H7 (cell line): Measurements from ENCODE around the gene MAP4K2. TPM values are rescaled to one million over a fixed set of nuclear protein-coding genes. Genes with fewer than 3 reads are reported as not detected.
A peak's percentile ranks its signal among the peaks of the same experiment; 100 is the strongest.

Experiments
- DNase-seq: peaks from one replicate; pipeline ENCODE4 v3.0.0; 2012
- H3K27me3 ChIP-seq: 2 replicates; pipeline ENCODE4 v1.6.0; 2011; ENCODE audit warnings: mild to moderate bottlenecking, low read length; ENCODE audit not compliant: control insufficient read depth, insufficient read depth
- H3K36me3 ChIP-seq: replicated peaks from 2 replicates; pipeline ENCODE4 v1.5.1; 2011; ENCODE audit warnings: low read length; ENCODE audit not compliant: control insufficient read depth, insufficient read depth
- H3K4me3 ChIP-seq: 2 replicates; pipeline ENCODE4 v1.5.1; 2011; ENCODE audit warnings: low read depth, mild to moderate bottlenecking, control low read depth, low read length, moderate library complexity; ENCODE audit not compliant: insufficient read depth
- total RNA-seq: library from RNA; depleted of rRNA; stranded (reverse); fragments of >200 nt; shearing (Covaris generic); gene quantifications from 2 replicates; pipeline ENCODE4 v1.2.3, GENCODE V29; 2014

MAP4K2 gene
- total RNA-seq, 1 experiment from 2014 or later = 29.7 TPM

DNA sequence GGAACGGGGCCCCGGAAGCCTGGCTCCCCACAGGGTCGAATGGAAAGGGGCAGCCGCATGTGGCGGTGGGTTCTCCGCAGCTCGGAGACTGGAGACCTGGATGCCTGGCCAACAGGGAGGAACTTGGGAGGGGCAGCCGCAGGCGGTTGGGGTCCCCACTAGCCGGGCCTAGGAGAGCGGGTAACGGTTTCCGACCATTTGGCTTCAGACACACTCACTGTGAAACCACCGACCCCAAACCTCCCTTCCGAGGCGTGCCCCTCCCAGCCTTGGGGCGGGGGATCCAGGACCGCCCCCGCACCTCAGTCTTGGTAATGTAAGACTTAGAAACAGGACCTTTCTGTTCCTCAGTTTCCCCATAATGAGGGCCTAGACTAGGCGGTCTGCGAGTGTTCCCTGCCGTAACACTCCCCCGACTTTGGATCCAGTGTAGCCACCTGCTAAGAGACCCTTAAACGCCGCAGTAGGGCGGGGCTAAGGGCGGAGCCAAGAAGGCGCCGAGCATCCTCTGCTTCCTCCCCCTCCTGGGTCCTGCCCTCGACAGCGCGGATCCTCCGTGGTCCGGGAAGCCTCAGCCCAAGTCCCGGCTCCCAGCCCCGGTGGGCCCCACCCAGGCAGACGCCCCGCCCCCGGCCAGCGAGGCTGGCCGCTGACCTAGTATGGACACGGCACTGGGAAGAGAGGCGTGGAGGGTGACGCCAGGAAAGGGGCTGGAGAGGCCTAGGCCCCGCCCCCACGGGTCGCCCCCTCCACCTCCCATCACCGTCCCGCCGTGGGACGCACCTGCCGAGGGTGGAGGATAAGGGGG lies 57.3 kb downstream of the MAP4K2 start:
- H3K36me3 ChIP-seq = no peaks in the 10 kb centered on the region
- DNase-seq = peak; percentile 98
- peak overlapping the region; percentile 62 for H3K4me3 ChIP-seq
- peaks cover 37% of the 10 kb centered on the region for H3K27me3 ChIP-seq

DNA sequence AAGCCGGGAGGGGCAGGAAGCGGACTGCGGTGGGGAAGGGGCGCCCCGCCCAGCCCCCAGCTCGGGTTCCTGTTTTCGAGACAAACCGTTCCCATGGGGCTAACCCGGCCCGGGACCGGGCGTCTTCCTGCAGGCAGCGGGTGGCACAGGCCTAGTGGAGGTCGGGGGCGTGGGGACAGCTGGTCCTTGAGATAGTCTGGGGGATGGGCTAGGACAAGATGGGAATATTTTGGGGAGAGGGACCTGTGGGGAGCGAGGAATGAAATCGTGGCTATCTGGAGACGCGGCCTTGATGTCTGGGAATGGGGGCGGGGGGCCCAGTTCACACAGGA lies 57.9 kb downstream of the MAP4K2 start:
- Histone ChIP-seq H3K36me3 (no peaks in the 10 kb centered on the region), H3K27me3 (peaks cover 40% of the 10 kb centered on the region), H3K4me3 (peak overlapping the region; percentile 62)
- no peak for DNase-seq

DNA sequence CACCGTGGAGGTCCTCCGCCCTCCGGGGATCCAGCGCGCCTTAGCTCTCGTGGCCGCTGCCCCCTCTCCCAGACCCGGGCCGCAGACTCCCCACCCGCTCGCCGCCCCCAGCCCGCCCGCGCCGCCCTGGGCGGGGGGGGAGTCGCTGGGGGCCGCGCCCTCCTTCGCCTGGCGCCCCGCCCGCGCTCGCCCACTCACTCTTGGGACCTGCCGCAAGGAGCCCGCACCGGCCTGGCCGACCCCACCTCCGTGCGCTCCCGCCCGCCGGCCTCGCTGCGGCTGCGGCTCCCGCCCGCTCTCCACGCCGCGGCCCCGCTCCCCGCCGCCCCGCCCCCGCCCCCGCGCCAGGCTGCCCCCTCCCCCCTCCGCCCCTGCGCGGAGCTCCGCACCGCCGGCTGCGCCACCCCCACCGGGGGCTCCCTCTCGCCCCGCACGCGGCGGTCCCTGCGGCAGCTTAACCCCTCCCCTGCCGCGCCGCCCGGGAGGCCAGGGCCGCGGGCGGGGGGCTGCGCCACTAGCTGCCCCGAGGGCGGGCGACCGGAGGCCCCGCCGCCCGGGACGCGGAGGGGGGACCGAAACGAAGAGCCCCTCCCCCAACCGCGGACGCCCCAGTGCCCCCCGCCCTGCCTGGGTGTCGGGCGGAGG lies 58.3 kb downstream of the MAP4K2 start:
- peaks cover 41% of the 10 kb centered on the region for H3K27me3 ChIP-seq
- H3K4me3 ChIP-seq = peak overlapping the region; percentile 62
- peak; percentile 93 for DNase-seq
- H3K36me3 ChIP-seq = no peaks in the 10 kb centered on the region

DNA sequence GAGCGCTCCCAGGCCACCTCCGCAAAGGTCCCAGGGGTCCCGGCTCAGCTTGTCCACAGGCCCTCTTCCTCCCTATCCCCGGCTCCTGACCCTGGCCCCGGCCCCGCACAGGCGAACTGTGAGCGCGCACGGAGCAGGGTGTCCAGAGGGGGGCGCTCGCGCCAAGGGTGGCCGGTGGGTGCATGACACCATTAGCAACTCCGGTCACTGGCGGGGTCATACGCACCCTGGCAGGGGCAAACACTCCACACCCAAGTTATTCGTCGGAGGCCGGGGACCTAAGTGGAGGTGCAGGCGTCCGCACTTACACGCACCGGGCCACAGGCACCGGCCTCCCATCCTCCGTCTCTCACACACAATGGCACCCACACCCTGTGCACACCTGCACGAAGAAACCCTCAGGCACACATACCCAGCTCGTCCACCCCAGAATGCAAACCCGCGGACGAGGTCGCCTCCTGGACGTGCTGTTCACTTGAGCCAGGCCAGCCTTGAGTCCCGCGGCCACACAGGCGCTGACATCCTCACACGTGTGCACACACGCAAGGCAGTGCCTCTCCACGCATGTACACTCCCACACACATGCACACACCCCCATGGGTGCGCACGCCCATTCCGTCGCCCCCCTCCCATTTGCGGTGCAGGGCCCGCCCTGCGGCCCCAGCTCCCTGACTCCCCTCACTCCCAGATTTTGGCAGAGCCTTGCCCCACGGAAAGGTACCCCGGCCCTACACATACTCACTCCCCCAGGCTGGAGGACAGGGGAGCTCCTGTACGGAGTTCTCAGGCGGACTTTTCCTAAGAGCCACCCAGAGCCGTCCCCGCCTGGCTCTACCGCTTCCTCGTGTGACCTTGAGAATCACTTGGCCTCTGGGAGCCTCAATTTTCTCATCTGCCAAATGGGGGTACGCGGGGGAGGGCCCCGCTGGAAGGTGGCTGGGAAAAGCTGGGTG lies 59.1 kb downstream of the MAP4K2 start, which contains the start of gene RASGRP2:
Gene RASGRP2, minus strand, starts transcription at position 552 of the 953 bp plus-strand sequence. CDS start 1,276 bp downstream, outside the sequence.
- no peaks in the 10 kb centered on the region for H3K36me3 ChIP-seq
- DNase-seq = peak; percentile 92
- peaks cover 41% of the 10 kb centered on the region for H3K27me3 ChIP-seq
- H3K4me3 ChIP-seq = peak within 1 kb of the TSS; percentile 62

DNA sequence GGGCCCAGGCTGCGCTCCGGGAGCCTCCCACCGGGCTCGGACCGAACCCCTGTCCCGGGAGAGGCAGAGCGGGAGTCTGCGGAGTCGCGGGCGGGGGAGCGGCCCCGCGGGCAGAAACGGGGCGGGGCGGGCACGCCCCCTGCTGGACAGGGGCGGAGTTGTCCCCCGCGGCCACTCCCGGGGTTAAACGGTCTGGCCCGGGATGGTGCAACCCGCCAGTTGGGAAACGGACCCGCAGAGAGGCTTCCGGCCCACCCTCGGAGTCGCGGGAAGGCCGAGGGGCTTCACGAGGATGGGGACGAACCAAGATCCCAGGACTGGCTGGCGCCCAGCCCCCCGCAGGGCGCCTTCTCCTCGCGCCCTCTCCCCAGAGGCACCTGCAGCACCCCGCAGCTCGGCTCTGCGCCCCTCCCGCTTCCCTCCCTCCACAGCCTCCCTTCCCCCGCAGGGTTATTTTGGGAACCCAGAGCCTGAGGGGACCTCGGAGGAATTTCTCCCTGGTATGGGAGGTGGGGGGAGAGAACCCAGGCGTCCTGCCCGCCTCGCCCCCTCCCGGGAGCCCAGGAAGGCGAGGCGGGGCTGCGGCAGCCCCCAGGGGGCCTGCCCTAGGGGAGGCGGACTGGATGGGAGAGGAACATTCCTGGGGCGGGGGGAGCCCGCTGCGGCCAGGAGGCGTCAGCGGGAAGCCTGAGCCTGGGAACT lies 60.0 kb downstream of the MAP4K2 start:
- peak; percentile 99 for DNase-seq
- peaks cover 41% of the 10 kb centered on the region for H3K27me3 ChIP-seq

DNA sequence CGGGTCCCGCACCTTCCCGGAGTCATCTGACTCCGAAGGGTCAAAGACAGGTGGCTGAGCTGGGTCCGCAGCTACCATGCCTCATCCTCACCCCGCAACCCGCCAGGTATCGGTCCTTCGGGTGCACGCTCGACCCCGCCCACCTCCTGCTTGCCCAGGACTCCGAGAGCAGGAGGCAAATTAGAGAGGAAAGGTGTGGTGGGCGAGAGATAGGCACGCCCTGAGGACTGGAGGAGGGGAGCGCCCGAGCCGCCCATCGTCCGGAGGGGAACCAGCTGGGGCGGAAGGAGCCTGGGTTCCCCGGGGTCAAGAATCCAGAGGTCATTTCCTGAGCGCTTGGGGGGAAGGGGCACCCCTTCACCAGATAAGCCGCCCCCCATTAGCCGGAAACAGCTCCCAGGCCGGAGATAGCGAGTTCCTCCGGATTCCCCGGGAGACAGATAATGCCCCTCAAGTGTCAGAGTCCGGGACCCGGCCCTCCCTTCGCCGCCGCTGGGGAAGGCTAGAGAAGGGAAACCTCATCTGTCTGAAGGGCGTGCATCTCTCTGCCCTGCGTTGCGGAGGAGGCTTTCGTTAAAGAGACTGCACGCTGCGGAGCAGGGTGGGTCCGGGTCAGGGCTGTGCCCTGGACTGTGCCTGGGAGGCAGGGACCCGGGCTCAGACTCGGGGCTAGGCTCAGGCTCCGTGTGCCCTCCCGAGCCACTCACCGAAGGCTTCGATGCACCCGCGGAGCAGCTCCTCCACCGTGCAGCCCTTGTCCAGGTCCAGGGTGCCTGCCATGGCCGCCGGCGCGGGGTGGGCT lies 60.7 kb downstream of the MAP4K2 start:
- Histone ChIP-seq H3K4me3 (peak overlapping the region; percentile 62), H3K36me3 (no peaks in the 10 kb centered on the region), H3K27me3 (peaks cover 41% of the 10 kb centered on the region)
- DNase-seq = peak; percentile 87

More for the DNA sequence above, 60.0 kb downstream of the MAP4K2 start:
- H3K36me3 ChIP-seq = no peaks in the 10 kb centered on the region
- peak overlapping the region; percentile 62 for H3K4me3 ChIP-seq

DNA sequence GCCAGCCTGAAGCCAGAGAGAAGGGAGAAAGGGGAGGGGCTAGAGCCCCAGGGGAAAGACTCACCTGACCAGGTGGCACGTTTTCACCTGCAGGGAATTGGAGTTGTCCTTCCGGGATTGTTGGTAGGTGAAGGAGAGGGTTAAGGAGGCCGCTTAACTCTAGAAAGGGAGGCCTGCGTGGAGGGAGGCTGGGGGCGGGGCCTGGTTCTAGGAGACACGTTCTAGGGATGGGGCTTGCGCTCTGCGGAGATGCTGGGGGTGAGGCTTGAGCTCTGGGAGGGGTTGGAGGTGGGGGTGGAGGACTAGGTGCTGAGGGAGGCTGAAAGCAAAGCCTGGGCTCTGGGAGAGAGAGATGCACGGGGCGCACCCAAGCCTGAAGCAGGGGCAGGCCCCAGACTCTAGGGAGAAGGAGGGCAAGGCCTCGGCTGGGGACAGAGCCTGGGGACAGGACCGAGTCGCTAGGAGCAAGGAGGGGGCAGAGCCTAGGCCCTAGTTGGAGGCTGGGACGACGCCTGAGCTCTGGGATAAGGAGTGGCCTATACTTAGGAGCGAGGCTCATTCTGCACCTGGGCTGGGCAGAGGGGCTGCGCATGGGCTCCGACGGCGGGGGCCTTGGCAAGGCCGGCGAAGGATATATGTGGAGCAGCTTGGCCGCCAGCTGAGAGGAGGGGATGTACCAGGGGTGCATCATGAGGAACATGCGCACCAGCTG lies 61.5 kb downstream of the MAP4K2 start:
- no peaks in the 10 kb centered on the region; the same call in 1 of the 2 replicates for H3K36me3 ChIP-seq
- peak; percentile 82 for DNase-seq
- H3K27me3 ChIP-seq = peaks cover 41% of the 10 kb centered on the region
- H3K4me3 ChIP-seq = peak overlapping the region; percentile 62

DNA sequence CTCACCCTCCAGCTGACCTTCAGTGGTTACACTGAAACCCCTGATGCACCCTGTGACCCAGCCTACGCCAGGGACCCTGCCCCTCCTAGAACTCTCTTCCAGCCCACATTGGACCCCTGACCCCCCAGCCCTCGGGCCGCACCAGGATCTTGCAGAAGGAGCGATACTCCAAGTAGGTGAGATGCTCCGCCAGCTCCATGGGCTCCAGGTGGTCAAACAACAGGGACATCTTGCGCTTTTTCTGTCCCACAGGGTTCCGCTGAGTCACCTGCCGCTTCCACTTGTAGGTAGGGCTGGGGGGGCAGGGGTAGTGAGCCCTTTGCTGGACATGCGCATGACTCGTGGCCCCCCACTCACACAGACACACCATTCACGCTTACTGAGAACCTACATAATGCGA lies 63.1 kb downstream of the MAP4K2 start:
- DNase-seq = no peak
- no peak overlapping the region for H3K4me3 ChIP-seq
- peaks cover 36% of the 10 kb centered on the region for H3K27me3 ChIP-seq
- no peaks in the 10 kb centered on the region; the same call in 1 of the 2 replicates for H3K36me3 ChIP-seq

DNA sequence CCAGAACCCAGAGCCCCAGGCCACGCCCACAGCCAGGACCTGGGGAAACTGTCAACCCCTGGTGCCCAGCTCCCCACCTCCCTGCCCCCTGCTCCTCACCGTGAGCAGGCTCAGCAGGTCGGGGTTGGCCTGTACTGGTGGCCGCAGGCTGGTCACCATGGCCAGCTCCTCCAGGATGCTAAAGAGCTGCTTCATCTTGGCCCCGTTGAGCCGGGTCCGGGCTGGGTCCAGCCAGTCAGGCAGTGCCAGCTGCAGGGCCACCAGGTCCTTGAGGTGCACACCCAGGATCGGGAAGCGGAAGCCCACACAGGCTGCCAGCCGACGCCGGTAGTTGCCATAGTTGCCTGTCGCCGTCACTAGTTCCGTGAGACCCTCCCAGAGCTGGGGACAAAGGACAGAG lies 66.4 kb downstream of the MAP4K2 start:
- no peaks in the 10 kb centered on the region; the same call in 1 of the 2 replicates for H3K36me3 ChIP-seq
- peaks cover 9% of the 10 kb centered on the region for H3K27me3 ChIP-seq
- DNase-seq = no peak
- no peak overlapping the region for H3K4me3 ChIP-seq

DNA sequence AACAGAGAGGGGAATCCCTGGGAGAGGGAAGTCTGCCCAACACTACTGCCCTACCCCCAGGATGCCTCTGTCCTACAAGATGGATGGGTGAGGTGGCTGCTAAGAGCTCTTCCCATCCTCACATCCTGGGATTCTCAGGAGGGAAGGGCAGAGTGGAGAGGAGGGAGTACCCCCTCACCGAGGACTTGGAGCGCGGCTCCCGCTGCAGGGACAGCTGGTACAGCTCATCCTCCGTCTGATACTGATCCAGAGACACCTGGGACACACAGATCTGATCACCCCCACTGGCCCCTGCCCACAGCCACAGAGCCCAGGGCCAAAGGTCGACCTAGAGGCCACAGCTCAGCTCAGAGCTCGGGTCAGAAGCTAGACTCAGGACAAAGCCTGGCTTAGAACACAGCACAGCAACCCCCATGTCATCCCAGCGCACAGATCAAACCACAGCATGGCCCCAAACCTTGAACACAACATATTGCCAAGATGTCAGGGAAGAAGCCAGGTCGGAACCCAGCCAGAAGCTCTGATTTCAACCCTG lies 67.2 kb downstream of the MAP4K2 start:
- Histone ChIP-seq H3K27me3 (peaks cover 5% of the 10 kb centered on the region), H3K36me3 (no peaks in the 10 kb centered on the region; the same call in 1 of the 2 replicates), H3K4me3 (no peak overlapping the region)
- DNase-seq = no peak
